ENCODE results near the gene ADAMTS19.

ADAMTS19 gene

GRCh38 chr5:129760636-129761325 is 300.7 kb downstream of the ADAMTS19 start:
- DNase-seq (ENCODE audit: low read depth, low spot score) = no peak

GRCh38 chr5:129763651-129764050 is 303.6 kb downstream of the ADAMTS19 start:
- no peak for DNase-seq (ENCODE audit: low read depth, low spot score)

- DNase-seq (ENCODE audit: low read depth, low spot score) = no peak
These were observed 306.7 kb downstream of the ADAMTS19 start for GRCh38 chr5:129766798-129767197.

- DNase-seq (ENCODE audit: low read depth, low spot score) = peak; percentile 72
These were observed 307.9 kb downstream of the ADAMTS19 start for GRCh38 chr5:129767927-129768380.

GRCh38 chr5:129768735-129769134 is 308.6 kb downstream of the ADAMTS19 start:
- no peak for DNase-seq (ENCODE audit: low read depth, low spot score)

GRCh38 chr5:129770024-129770820 is 310.1 kb downstream of the ADAMTS19 start:
- DNase-seq (ENCODE audit: low read depth, low spot score) = no peak

- peak; percentile 4 for DNase-seq (ENCODE audit: low read depth, low spot score)
These were observed 311.1 kb downstream of the ADAMTS19 start for GRCh38 chr5:129771058-129771838.

GRCh38 chr5:129773376-129773775 is 313.3 kb downstream of the ADAMTS19 start:
- no peak for DNase-seq (ENCODE audit: low read depth, low spot score)

GRCh38 chr5:129781594-129781993 is 321.5 kb downstream of the ADAMTS19 start:
- DNase-seq (ENCODE audit: low read depth, low spot score) = no peak

Measured in brain pericyte (primary cell).